HG03175 (cell line): ENCODE results near the gene SUOX.
"Not testable (repeated sequence)": the region's sequence is repeated elsewhere in the genome, so short reads cannot be mapped to it uniquely, and the experiment has no call there.

Source experiments
- ATAC-seq: cut with Tn5 transposase; IDR thresholded peaks from one replicate; pipeline ENCODE4 v1.9.1; 2021; ENCODE audit warnings: mild to moderate bottlenecking, moderate library complexity; ENCODE audit not compliant: unreplicated experiment

SUOX gene

GRCh38 chr12:55982319-55982936, 14.6 kb upstream of the SUOX start:
- ATAC-seq: peak; percentile 91

- ATAC-seq: no peak
Observed at GRCh38 chr12:55983232-55983842, 13.7 kb upstream of the SUOX start.

DNA sequence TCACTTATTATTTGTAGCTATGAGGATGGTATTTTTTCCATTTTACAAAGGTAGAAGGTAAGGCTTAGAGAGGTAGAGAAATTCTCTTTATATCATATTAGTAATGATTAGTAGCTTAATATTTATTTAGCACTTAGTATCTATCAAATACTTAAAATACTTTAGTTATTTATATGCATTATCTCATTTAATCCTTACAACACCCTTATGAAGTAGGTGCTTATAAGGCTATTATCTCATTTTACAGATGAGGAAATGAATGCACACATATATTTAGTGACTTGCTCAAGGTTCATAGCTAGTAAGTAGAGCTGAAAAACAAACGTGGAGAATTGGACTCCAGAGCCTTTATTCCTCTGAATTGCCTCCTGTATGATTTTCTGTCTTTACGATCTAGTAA, 12.2 kb upstream of the SUOX start:
- no peak for ATAC-seq

DNA sequence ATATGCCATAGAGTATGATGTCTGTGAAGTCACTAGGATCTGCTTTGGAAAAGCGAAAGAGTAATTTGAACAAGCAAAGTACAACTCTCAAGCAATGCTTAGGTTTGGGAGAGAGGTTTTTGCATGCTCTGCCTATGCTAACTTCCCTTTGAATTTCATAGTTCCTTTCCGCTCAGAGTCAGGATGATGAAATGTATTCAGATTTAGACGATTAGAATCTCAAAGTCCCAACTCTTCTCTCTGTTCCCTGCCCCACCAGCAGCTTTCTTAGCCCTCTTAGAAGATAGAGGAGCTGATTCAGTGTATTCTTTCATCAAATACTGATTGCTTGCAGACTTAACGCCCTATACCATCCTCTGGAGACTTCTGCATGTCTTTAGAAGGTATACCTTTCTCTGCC, 11.7 kb upstream of the SUOX start:
- ATAC-seq: no peak

DNA sequence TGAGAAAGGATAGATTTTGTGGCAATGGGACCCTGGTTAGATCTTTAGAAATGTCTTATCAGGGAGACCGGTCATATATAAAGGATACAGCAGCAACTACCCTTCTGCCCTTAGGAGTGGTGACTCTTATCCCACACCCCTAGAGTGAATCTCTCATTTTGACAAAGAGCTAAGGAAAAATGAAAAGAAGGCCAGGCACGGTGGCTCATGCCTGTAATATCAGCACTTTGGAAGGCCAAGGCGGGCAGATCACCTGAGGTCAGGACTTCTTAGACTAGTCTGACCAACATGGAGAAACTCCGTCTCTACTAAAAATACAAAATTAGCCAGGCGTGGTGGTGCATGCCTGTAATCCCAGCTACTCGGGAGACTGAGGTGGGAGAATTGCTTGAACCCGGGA, 11.1 kb upstream of the SUOX start:
- not testable (repeated sequence) for ATAC-seq

- no peak for ATAC-seq
Observed at GRCh38 chr12:55991110-55991509, 6.0 kb upstream of the SUOX start.

GRCh38 chr12:55993230-55993853, 3.7 kb upstream of the SUOX start:
- ATAC-seq: no peak

- ATAC-seq: no peak
Observed at GRCh38 chr12:55995366-55995765, 1.7 kb upstream of the SUOX start.

- ATAC-seq: no peak
Observed at GRCh38 chr12:55996201-55996714, 818 bp upstream of the SUOX start.

- no peak for ATAC-seq
Observed at GRCh38 chr12:55997535-55997859, 421 bp downstream of the SUOX start.

DNA sequence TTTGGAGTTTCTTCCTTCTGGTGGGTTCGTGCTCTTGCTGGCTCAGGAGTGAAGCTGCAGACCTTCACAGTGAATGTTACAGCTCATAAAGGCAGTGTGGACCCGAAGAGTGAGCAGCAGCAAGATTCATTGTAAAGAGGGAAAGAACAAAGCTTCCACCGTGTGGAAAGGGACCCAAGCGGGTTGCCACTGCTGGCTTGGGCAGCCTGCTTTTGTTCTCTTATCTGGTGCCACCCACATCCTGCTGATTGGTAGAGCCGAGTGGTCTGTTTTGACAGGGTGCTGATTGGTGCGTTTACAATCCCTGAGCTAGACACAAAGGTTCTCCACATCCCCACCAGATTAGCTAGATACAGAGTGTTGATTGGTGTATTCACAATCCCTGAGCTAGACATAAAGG, 2.4 kb downstream of the SUOX start:
- not testable (repeated sequence) for ATAC-seq

GRCh38 chr12:55999999-56000540, 3.0 kb downstream of the SUOX start:
- not testable (repeated sequence) for ATAC-seq

DNA sequence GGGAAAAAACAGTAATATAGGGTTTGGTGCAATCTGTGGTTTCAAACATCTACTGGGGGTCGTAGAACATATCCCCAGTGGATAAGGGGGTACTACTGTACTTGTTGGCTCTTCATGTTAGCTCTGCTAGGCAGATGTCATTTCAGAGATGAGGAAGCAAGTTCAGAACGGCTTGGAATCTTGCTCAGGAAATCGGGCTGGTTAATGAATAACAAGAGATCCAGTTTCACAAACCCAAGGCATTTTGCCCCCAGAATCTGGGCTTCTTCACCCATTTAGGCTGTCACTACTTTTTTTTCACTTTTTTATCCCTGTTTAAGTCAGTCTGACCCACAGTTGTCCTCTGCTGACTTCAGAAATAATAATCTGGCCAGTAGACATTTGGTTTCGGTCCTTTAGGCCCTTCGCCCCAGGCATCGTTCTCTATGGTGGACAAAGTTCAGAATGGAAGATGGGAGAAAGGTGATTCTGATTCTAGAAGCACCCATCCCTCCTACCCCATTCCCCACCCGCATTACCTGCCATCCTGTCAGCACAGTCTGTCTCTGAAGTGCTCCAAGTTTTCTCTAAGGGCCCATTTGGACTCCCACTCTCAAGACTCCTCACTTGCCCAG, 4.5 kb downstream of the SUOX start:
- ATAC-seq: no peak

DNA sequence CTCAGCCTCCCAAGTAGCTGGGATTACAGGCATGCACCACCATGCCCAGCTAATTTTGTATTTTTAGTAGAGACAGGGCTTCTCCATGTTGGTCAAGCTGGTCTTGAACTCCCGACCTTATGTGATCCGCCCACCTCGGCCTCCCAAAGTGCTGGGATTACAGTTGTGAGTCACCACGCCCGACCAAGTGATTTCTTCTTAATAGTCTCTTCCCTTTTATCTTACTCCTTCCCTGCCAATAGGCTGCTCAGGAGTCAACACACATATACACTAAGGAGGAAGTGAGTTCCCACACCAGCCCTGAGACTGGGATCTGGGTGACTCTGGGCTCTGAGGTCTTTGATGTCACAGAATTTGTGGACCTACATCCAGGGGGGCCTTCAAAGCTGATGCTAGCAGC, 6.3 kb downstream of the SUOX start:
- ATAC-seq: not testable (repeated sequence)

GRCh38 chr12:56004211-56004610, 7.1 kb downstream of the SUOX start:
- no peak for ATAC-seq

- peak; percentile 43 for ATAC-seq
Observed at GRCh38 chr12:56007564-56008559, 10.8 kb downstream of the SUOX start.

- ATAC-seq: no peak
Observed at GRCh38 chr12:56010111-56010570, 13.1 kb downstream of the SUOX start.

DNA sequence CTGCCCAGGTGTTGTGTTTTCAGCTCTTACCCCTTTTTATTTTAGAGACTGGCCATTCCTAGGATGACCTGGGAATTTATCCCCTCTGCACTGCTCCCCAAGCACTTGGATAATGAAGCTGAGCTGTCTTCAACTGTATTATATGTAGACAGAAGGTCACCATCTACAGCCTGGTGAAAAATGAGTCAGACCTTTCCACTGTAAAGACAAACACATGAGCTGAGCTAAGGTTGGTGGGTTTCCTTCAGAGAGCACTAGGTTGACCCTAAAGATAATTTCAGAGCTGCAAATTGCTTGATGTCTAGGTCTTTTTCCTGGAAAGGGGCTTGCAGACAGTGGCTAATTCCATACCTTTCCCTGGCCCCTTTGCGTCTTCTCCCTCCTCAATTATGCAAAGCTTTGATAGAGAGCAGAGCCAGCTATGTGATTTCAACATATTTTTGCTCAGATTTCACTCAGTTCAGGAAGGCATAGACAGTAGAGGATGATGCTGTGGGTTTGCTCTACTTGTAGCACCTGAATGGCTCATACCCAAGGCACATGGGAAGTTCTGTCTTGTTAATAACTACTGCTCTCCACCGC, 14.5 kb downstream of the SUOX start:
- ATAC-seq: no peak

GRCh38 chr12:56013482-56013881, 16.4 kb downstream of the SUOX start:
- ATAC-seq: no peak

GRCh38 chr12:56014205-56014604, 17.1 kb downstream of the SUOX start:
- no peak for ATAC-seq
